K562 (cell line): Measurements from ENCODE around the gene FBXL4. TPM values are rescaled to one million over a fixed set of nuclear protein-coding genes. Genes with fewer than 3 reads are reported as not detected.

Source experiments
- ATAC-seq: fragments of 200-7000 bp; cut with Tn5 transposase; 3 replicates; pipeline ENCODE4 v1.9.1; 2020; ENCODE audit warnings: moderate library complexity
- BruUV-seq: library from RNA; stranded (reverse); fragments of 400-500 nt; replicated peaks from 2 replicates; lab custom pipeline; 2021; lab: Mats Ljungman, UMichigan
- CTCF ChIA-PET: fragments of 300-600 bp; formaldehyde crosslinking; extraction: SDS; loops from one replicate; lab custom pipeline; 2021; ENCODE audit warnings: low intra/inter-chr PET ratio; lab: Yijun Ruan, JAX
- POLR2A ChIA-PET: fragments of 300-600, 350-650 bp; sonication (Branson Sonifier 250); formaldehyde crosslinking; extraction: SDS; loops from one replicate; lab custom pipeline; 2021; ENCODE audit warnings: antibody characterized with exemption, inconsistent platforms; lab: Yijun Ruan, JAX
- DNase-seq, 4 experiments: peaks; one replicate each; pipeline versions ENCODE4 v3.0.0 to v3.0.0-alpha.2; 2011 to 2018; ENCODE audit warnings: low spot score in 3 of 4, mixed read lengths in 3 of 4; ENCODE audit errors: extremely low read depth in 1 of 4
- FAIRE-seq: peaks from 2 replicates; lab custom pipeline; 2011; peaks lifted over from hg19 to GRCh38; lab: Jason Lieb, UNC
- H2AFZ ChIP-seq: 2 replicates; pipeline ENCODE4 v1.6.0; 2011; ENCODE audit warnings: low read depth, low read length, control low read depth, inconsistent platforms
- H3K27ac ChIP-seq: fragments of 200-600 bp; 3 replicates; pipeline ENCODE4 v1.8.0; 2011; ENCODE audit warnings: low read depth, mild to moderate bottlenecking, control low read depth, inconsistent platforms, low read length, moderate library complexity, mixed read lengths; ENCODE audit errors: extremely low read depth
- H3K27me3 ChIP-seq, 2 experiments: fragments of 300-600 bp in 1 of 2; 2 replicates in 1 of 2; 3 replicates in 1 of 2; pipeline versions ENCODE4 v1.6.0 to v1.8.0; 2011; ENCODE audit warnings: inconsistent platforms in 2 of 2, low read length in 2 of 2, mild to moderate bottlenecking in 1 of 2, mixed read lengths in 1 of 2, moderate library complexity in 1 of 2; ENCODE audit not compliant: control insufficient read depth in 2 of 2, insufficient read depth in 2 of 2
- H3K36me3 ChIP-seq: fragments of 300-600 bp; 3 replicates; pipeline ENCODE4 v1.8.0; 2011; ENCODE audit warnings: mild to moderate bottlenecking, low read length, inconsistent platforms; ENCODE audit not compliant: control insufficient read depth, insufficient read depth
- H3K4me1 ChIP-seq, 2 experiments: fragments of 200-600 bp in 1 of 2; replicated peaks in 1 of 2; 2 replicates in 1 of 2; 3 replicates in 1 of 2; pipeline versions ENCODE4 v1.5.1 to v1.8.0; 2011; ENCODE audit warnings: inconsistent platforms in 2 of 2, low read length in 2 of 2, mild to moderate bottlenecking in 1 of 2, mixed read lengths in 1 of 2, moderate library complexity in 1 of 2; ENCODE audit not compliant: control insufficient read depth in 2 of 2, insufficient read depth in 2 of 2
- H3K4me2 ChIP-seq: 2 replicates; pipeline ENCODE4 v1.6.1; 2011; ENCODE audit warnings: low read length, control low read depth, inconsistent platforms, mixed read lengths; ENCODE audit not compliant: insufficient read depth
- H3K4me3 ChIP-seq: fragments of 200-600 bp; sonication (generic), shearing (Covaris generic); 2 replicates; pipeline ENCODE4 v1.5.1; 2016; ENCODE audit warnings: control low read depth, inconsistent platforms
- H3K79me2 ChIP-seq: fragments of 200-600 bp; 3 replicates; pipeline ENCODE4 v1.8.0; 2011; ENCODE audit warnings: low read length, inconsistent platforms; ENCODE audit not compliant: control insufficient read depth, insufficient read depth
- H3K9ac ChIP-seq, 2 experiments: 2 replicates each; pipeline versions ENCODE4 v1.6.0 to v1.6.1; 2011; ENCODE audit warnings: low read depth in 2 of 2, low read length in 2 of 2, control low read depth in 1 of 2, inconsistent platforms in 1 of 2, mild to moderate bottlenecking in 1 of 2, mixed read lengths in 1 of 2; ENCODE audit not compliant: insufficient read depth in 1 of 2
- H3K9me1 ChIP-seq: one replicate; pipeline ENCODE4 v1.6.0; 2011; ENCODE audit warnings: inconsistent platforms, mild to moderate bottlenecking, low read length, moderate library complexity; ENCODE audit not compliant: control insufficient read depth, insufficient read depth
- H3K9me3 ChIP-seq: replicated peaks from 2 replicates; pipeline ENCODE4 v1.5.1; 2011; ENCODE audit warnings: low read depth, low read length, inconsistent platforms; ENCODE audit not compliant: control insufficient read depth, insufficient read depth
- H4K20me1 ChIP-seq: replicated peaks from 2 replicates; pipeline ENCODE4 v1.6.1; 2011; ENCODE audit warnings: low read length, inconsistent platforms, mixed read lengths; ENCODE audit not compliant: control insufficient read depth, insufficient read depth
- CCNT2 ChIP-seq: IDR thresholded peaks from 2 replicates; pipeline ENCODE4 v1.6.1; 2011; ENCODE audit warnings: borderline replicate concordance, low read depth, mild to moderate bottlenecking, moderate library complexity, mixed read lengths, low read length; ENCODE audit not compliant: insufficient read length; ENCODE audit errors: extremely low read depth
- ESRRB ChIP-seq: fragments of 250-450 bp; sonication (Bioruptor Pico); IDR thresholded peaks from 2 replicates; pipeline ENCODE4 v1.5.0; 2020; ENCODE audit warnings: mild to moderate bottlenecking, moderate library complexity, borderline replicate concordance
- ETV5 ChIP-seq: sonication (generic); formaldehyde crosslinking; IDR thresholded peaks from 2 replicates; pipeline ENCODE4 v1.4.0; 2020; ENCODE audit warnings: low read depth, mild to moderate bottlenecking, missing genetic modification reagents
- MAFG ChIP-seq: fragments of 450-650 bp; conservative IDR thresholded peaks from 2 replicates; pipeline ENCODE4 v1.6.1; 2016; ENCODE audit warnings: missing genetic modification characterization, missing compliant biosample characterization
- NFIC ChIP-seq: fragments of 450-650 bp; IDR thresholded peaks from 2 replicates; pipeline ENCODE4 v1.6.1; 2017; ENCODE audit warnings: mild to moderate bottlenecking, inconsistent platforms
- NFIX ChIP-seq: fragments of 250-450 bp; sonication (Bioruptor Pico); IDR thresholded peaks from 2 replicates; pipeline ENCODE4 v1.4.0; 2020; ENCODE audit warnings: low read depth, mild to moderate bottlenecking, moderate library complexity
- PCBP2 ChIP-seq: fragments of 200-400 bp; formaldehyde crosslinking; IDR thresholded peaks from 2 replicates; pipeline ENCODE4 v1.6.1; 2018; ENCODE audit warnings: low read length, low read depth, mild to moderate bottlenecking, moderate library complexity; ENCODE audit not compliant: poor library complexity, severe bottlenecking
- SMAD4 ChIP-seq: fragments of 250-450 bp; sonication (Bioruptor Pico); conservative IDR thresholded peaks from 2 replicates; pipeline ENCODE4 v1.8.0; 2021; ENCODE audit warnings: inconsistent platforms, mild to moderate bottlenecking, moderate library complexity
- U2AF2 ChIP-seq: fragments of 200-400 bp; formaldehyde crosslinking; optimal IDR thresholded peaks from 2 replicates; pipeline ENCODE3; 2017; ENCODE audit warnings: low read depth, mild to moderate bottlenecking, low read length
- ZBTB7A ChIP-seq: IDR thresholded peaks from 2 replicates; pipeline ENCODE4 v1.6.1; 2011; ENCODE audit warnings: low read depth, mild to moderate bottlenecking, low read length, moderate library complexity, borderline replicate concordance; ENCODE audit not compliant: control insufficient read depth
- ZNF347 ChIP-seq: fragments of 450-650 bp; formaldehyde crosslinking; IDR thresholded peaks from 2 replicates; pipeline ENCODE4 v1.4.0; 2020; ENCODE audit warnings: low read depth, mild to moderate bottlenecking, moderate library complexity
- WGBS: fragments of 100-300 bp; shearing (Covaris generic); methylation state at CpG from one replicate; pipeline ENCODE4 v1.1.6; 2016; ENCODE audit warnings: low coverage, mixed read lengths; ENCODE audit not compliant: insufficient coverage; ENCODE audit errors: missing lambda C conversion rate; 5-methylcytosine and 5-hydroxymethylcytosine counted together
- in situ Hi-C: fragments of 300-500 bp; cut with MboI; formaldehyde crosslinking; loops from 4 replicates; pipeline ENCODE4 v1.15.0; 2018; ENCODE audit warnings: inconsistent platforms, mixed read lengths
- intact Hi-C: fragments of 100-400 bp; cut with micrococcal nuclease; formaldehyde crosslinking; loops from 2 replicates; pipeline ENCODE4 v1.14.2; 2022
- polyA plus RNA-seq, 8 experiments: library from polyadenylated mRNA; depleted of rRNA in 4 of 8; stranded (reverse) in 5 of 8; unstranded in 3 of 8; fragments of >200 nt; fragmentation: Nextera tagmentation in 2 of 8; fragmentation: Illumina TruSeq in 1 of 8; extraction: Ambion mirVana in 2 of 8; extraction: Trizol in 1 of 8; gene quantifications; 2 replicates each; pipeline versions ENCODE4 v1.2.1 to v1.2.3, GENCODE V29; 2011 to 2014; ENCODE audit warnings: inconsistent platforms in 1 of 8, missing spikeins in 1 of 8
- total RNA-seq, 7 experiments: library from RNA; depleted of rRNA in 6 of 7; stranded (reverse); fragments of >200 nt in 6 of 7; fragmentation: Illumina TruSeq in 2 of 7; extraction: Trizol in 2 of 7; gene quantifications; 2 replicates each; pipeline versions ENCODE4 v1.2.1 to v1.2.3, GENCODE V29; 2011 to 2021; ENCODE audit warnings: low replicate concordance in 1 of 7

FBXL4 gene
- total and polyA plus RNA-seq, 9 of the 15 experiments (the other 6 are each of a cell fraction or from before 2014, with no cell fraction given) = 4.2 to 23.1 (median 7.7) TPM

- Histone ChIP-seq H3K9me3 (no peaks in the 10 kb centered on the region), H3K27me3 (no peaks in the 10 kb centered on the region), H3K4me1 (no peaks in the 10 kb centered on the region), H2AFZ (no peak overlapping the region), H4K20me1 (no peaks in the 10 kb centered on the region), H3K79me2 (peaks cover 45% of the 10 kb centered on the region), H3K4me2 (no peak overlapping the region), H3K4me3 (no peak overlapping the region), H3K27ac (no peak overlapping the region), H3K9me1 (no peaks in the 10 kb centered on the region), H3K36me3 (peaks cover 7% of the 10 kb centered on the region; the same call in 2 of the 3 replicates)
- POLR2A ChIA-PET = interaction anchor here (1.6 kb wide), 1 partner anchor 8 kb away, joined by 6 read pairs; no protein-coding TSS in a partner anchor
- intact Hi-C loops = no loop called here
- ATAC-seq = no peak
- no peak for FAIRE-seq
- DNase-seq = no peak
- 63% methylated on average over 3 of the region's 3 CpGs for WGBS
- in situ Hi-C loops = no loop called here
- CTCF ChIA-PET = no interaction called here
- TF ChIP-seq NFIC (peak; percentile 39), ETV5 (CRISPR knock-in tag) (no peak), ESRRB (CRISPR knock-in tag) (no peak), ZBTB7A (no peak), NFIX (CRISPR knock-in tag) (no peak), ZNF347 (no peak)
- TF ChIP-seq, all 486 proteins: peak for 1
- H3K9ac ChIP-seq = no peak overlapping the region
- BruUV-seq = no TSS peak
These were observed 16.1 kb downstream of the FBXL4 start for GRCh38 chr6:98931696-98932095.

- TF ChIP-seq PCBP2 (no peak), MAFG (tag) (no peak), U2AF2 (no peak), CCNT2 (no peak), SMAD4 (no peak)
- Histone ChIP-seq H2AFZ (no peak overlapping the region), H3K4me1 (no peaks in the 10 kb centered on the region), H3K4me2 (no peak overlapping the region), H3K4me3 (no peak overlapping the region), H3K9ac (no peak overlapping the region), H4K20me1 (no peaks in the 10 kb centered on the region), H3K79me2 (peaks cover 37% of the 10 kb centered on the region; the same call in 2 of the 3 replicates), H3K36me3 (peaks cover 25% of the 10 kb centered on the region), H3K27me3 (no peaks in the 10 kb centered on the region), H3K9me1 (no peaks in the 10 kb centered on the region), H3K9me3 (no peaks in the 10 kb centered on the region), H3K27ac (no peak overlapping the region)
- ChIA-PET CTCF (no interaction called here), POLR2A (no interaction called here)
- in situ Hi-C loops (no loop called here), intact Hi-C loops (no loop called here)
- BruUV-seq = no TSS peak
- no peak for DNase-seq
- 67% methylated on average over 1 of the region's 2 CpGs for WGBS
- FAIRE-seq = no peak
- no peak for ATAC-seq
These were observed 18.2 kb downstream of the FBXL4 start for GRCh38 chr6:98929498-98930060.
